Cardiac muscle cell (in vitro differentiated cells and primary cell): Measurements from ENCODE around the gene DSTYK. TPM values are rescaled to one million over a fixed set of nuclear protein-coding genes. Genes with fewer than 3 reads are reported as not detected.

ENCODE experiments used
- DNase-seq, 2 donors: peaks; one replicate each; pipeline versions ENCODE4 v3.0.0 to v3.0.0-alpha.2; 2010 to 2017; ENCODE audit warnings: low read depth in 1 of 2, low spot score in 1 of 2
- H3K27ac ChIP-seq: fragments of 200-600 bp; sonication (generic); 2 replicates; pipeline ENCODE4 v1.5.1; 2016
- H3K27me3 ChIP-seq: fragments of 200-600 bp; sonication (generic); 2 replicates; pipeline ENCODE4 v1.6.0; 2016; ENCODE audit warnings: control low read depth
- H3K36me3 ChIP-seq: fragments of 200-600 bp; sonication (generic); 2 replicates; pipeline ENCODE4 v1.5.1; 2016; ENCODE audit warnings: control low read depth
- H3K4me1 ChIP-seq: fragments of 200-600 bp; sonication (generic); 2 replicates; pipeline ENCODE4 v1.8.1; 2017; ENCODE audit warnings: low read depth, mild to moderate bottlenecking, mixed run types
- H3K4me3 ChIP-seq: fragments of 200-600 bp; sonication (generic); 2 replicates; pipeline ENCODE4 v1.5.1; 2016; ENCODE audit warnings: mild to moderate bottlenecking
- H3K9me3 ChIP-seq: fragments of 200-600 bp; sonication (generic); 2 replicates; pipeline ENCODE4 v1.5.1; 2017; ENCODE audit warnings: low read depth, mild to moderate bottlenecking, control low read depth
- CTCF ChIP-seq: IDR thresholded peaks from 2 replicates; pipeline ENCODE4 v1.5.1; 2012; ENCODE audit warnings: low read depth, mild to moderate bottlenecking, low read length
- polyA plus RNA-seq: library from polyadenylated mRNA; unstranded; fragments of >200 nt; fragmentation: Nextera tagmentation; extraction: Ambion mirVana; gene quantifications from 2 replicates; pipeline ENCODE4 v1.2.1, GENCODE V29; 2016
- total RNA-seq: library from RNA; depleted of rRNA; stranded (reverse); fragments of >200 nt; gene quantifications from 2 replicates; pipeline ENCODE4 v1.2.3, GENCODE V29; 2016

Gene DSTYK
- total and polyA plus RNA-seq, 2 experiments from 2014 or later = 7.8 to 13.5 TPM

- Histone ChIP-seq H3K36me3 (peaks cover 5% of the 10 kb centered on the region), H3K9me3 (no peaks in the 10 kb centered on the region), H3K27ac (peak overlapping the region; percentile 2), H3K4me1 (peaks cover 4% of the 10 kb centered on the region), H3K4me3 (no peak overlapping the region), H3K27me3 (no peaks in the 10 kb centered on the region)
- TF ChIP-seq CTCF = peak; percentile 86
- DNase-seq = peak; percentile 82 to 88
Measured at GRCh38 chr1:205141236-205142101, 70.0 kb downstream of the DSTYK start.

DNA sequence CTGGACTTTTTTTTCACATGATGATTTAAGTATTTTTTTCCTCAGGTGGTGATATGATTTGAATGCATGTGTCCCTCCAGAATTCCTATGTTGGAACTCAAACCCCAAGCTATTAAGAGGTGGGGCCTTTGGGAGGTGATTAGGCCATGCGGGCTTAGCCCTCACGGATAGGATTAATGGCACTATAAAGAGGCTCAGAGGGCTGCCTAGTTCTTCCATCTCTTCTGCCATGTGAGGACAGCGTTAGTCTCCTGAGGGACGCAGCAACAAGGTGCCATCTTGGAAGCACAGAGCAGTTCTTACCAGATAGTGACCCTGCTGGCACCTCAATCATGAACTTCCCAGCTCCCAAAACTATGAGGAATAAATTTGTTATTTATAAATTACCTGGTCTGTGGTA lies 71.4 kb downstream of the DSTYK start:
- TF ChIP-seq CTCF = no peak
- no peaks in the 10 kb centered on the region for H3K9me3 ChIP-seq
- H3K4me1 ChIP-seq = peaks cover 3% of the 10 kb centered on the region
- H3K27ac ChIP-seq = no peak overlapping the region
- H3K4me3 ChIP-seq = no peak overlapping the region
- no peaks in the 10 kb centered on the region for H3K27me3 ChIP-seq
- no peak for DNase-seq
- no peaks in the 10 kb centered on the region for H3K36me3 ChIP-seq

- Histone ChIP-seq H3K9me3 (no peaks in the 10 kb centered on the region), H3K4me1 (no peaks in the 10 kb centered on the region), H3K27ac (no peak overlapping the region), H3K36me3 (no peaks in the 10 kb centered on the region), H3K27me3 (no peaks in the 10 kb centered on the region), H3K4me3 (no peak overlapping the region)
- DNase-seq = no peak
- no peak for TF ChIP-seq CTCF
Measured at GRCh38 chr1:205137901-205138300, 73.6 kb downstream of the DSTYK start.

DNA sequence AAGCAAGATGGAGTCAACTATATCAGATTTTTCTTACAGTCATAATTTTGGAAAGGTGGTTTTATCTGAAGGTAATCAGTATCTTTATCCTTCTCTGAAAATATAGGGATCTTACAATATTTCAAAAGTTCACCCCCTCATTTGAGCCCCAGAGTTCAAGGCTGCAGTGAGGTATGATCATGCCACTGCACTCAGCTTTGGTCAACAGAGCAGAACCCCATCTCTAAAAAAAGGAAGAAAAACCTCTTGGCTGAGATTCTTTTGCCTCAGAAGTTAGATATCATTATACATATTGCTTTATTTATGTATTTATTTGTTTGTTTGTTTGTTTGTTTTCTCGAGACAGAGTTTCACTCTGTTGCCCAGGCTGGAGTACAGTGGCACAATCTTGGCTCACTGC lies 78.2 kb downstream of the DSTYK start:
- no peaks in the 10 kb centered on the region for H3K4me1 ChIP-seq
- no peaks in the 10 kb centered on the region for H3K36me3 ChIP-seq
- no peak overlapping the region for H3K4me3 ChIP-seq
- no peaks in the 10 kb centered on the region for H3K9me3 ChIP-seq
- TF ChIP-seq CTCF = no peak
- no peak for DNase-seq
- H3K27ac ChIP-seq = no peak overlapping the region
- no peaks in the 10 kb centered on the region for H3K27me3 ChIP-seq

GRCh38 chr1:205129447-205130029 lies 82.0 kb downstream of the DSTYK start:
- Histone ChIP-seq H3K4me3 (no peak overlapping the region), H3K27ac (no peak overlapping the region), H3K27me3 (no peaks in the 10 kb centered on the region), H3K36me3 (no peaks in the 10 kb centered on the region), H3K4me1 (no peaks in the 10 kb centered on the region), H3K9me3 (no peaks in the 10 kb centered on the region)
- DNase-seq = no peak
- TF ChIP-seq CTCF = no peak
